ACHN (cell line): Measurements from ENCODE around the gene MYL11.

Source experiments
- DNase-seq: peaks from one replicate; pipeline ENCODE4 v3.0.0-alpha.2; 2015
- in situ Hi-C: cut with HindIII; loops from 2 replicates; pipeline ENCODE4 v1.10.0; 2017; ENCODE audit warnings: low sequenced_read_pairs, low pct_ligation_motif_present, low pct_unique_long_range_greater_than_20kb

MYL11 gene

GRCh38 chr16:30352488-30353401 is 21.9 kb upstream of the MYL11 start:
- DNase-seq: no peak
- in situ Hi-C loops: no loop called here

- in situ Hi-C loops: no loop called here
These were observed 21.0 kb upstream of the MYL11 start for GRCh38 chr16:30353438-30354129.

GRCh38 chr16:30354423-30355143 is 20.0 kb upstream of the MYL11 start:
- no peak for DNase-seq
- in situ Hi-C loops: no loop called here

More at GRCh38 chr16:30353438-30354129, 21.0 kb upstream of the MYL11 start:
- no peak for DNase-seq

- in situ Hi-C loops: no loop called here
These were observed 19.3 kb upstream of the MYL11 start, which contains the start of gene CD2BP2 for GRCh38 chr16:30355144-30355953. Gene CD2BP2 (minus strand): TSS chr16:30355308. CDS start chr16:30354681, 627 bp downstream.

GRCh38 chr16:30355954-30356308 is 18.7 kb upstream of the MYL11 start:
- no peak for DNase-seq
- in situ Hi-C loops: no loop called here

More at GRCh38 chr16:30355144-30355953, 19.3 kb upstream of the MYL11 start, which contains the start of gene CD2BP2:
- peak; percentile 100 for DNase-seq

GRCh38 chr16:30356401-30357084 is 18.1 kb upstream of the MYL11 start:
- in situ Hi-C loops: no loop called here
- DNase-seq: no peak

- in situ Hi-C loops: no loop called here
- no peak for DNase-seq
These were observed 17.4 kb upstream of the MYL11 start for GRCh38 chr16:30357085-30357714.

GRCh38 chr16:30357715-30358576 is 16.7 kb upstream of the MYL11 start:
- in situ Hi-C loops: no loop called here
- no peak for DNase-seq

- in situ Hi-C loops: no loop called here
- DNase-seq: no peak
These were observed 16.0 kb upstream of the MYL11 start for GRCh38 chr16:30358577-30358936.

- DNase-seq: no peak
- in situ Hi-C loops: no loop called here
These were observed 15.4 kb upstream of the MYL11 start for GRCh38 chr16:30358990-30359870.

GRCh38 chr16:30359871-30360170 is 14.8 kb upstream of the MYL11 start:
- in situ Hi-C loops: no loop called here
- DNase-seq: no peak

- in situ Hi-C loops: no loop called here
- no peak for DNase-seq
These were observed 13.4 kb upstream of the MYL11 start for GRCh38 chr16:30361180-30361579.

GRCh38 chr16:30365200-30365599 is 9.4 kb upstream of the MYL11 start:
- no peak for DNase-seq
- in situ Hi-C loops: no loop called here

- no peak for DNase-seq
- in situ Hi-C loops: no loop called here
These were observed 8.1 kb upstream of the MYL11 start for GRCh38 chr16:30366511-30366910.

- in situ Hi-C loops: no loop called here
These were observed 7.1 kb upstream of the MYL11 start for GRCh38 chr16:30367349-30368009.

More at GRCh38 chr16:30367349-30368009, 7.1 kb upstream of the MYL11 start:
- no peak for DNase-seq
